ENCODE measurements around the gene DEFB114. TPM values are rescaled to one million over a fixed set of nuclear protein-coding genes. Genes with fewer than 3 reads are reported as not detected.

DEFB114 gene
- total RNA-seq, 1 donor from 2014 or later, result not detected

DNA sequence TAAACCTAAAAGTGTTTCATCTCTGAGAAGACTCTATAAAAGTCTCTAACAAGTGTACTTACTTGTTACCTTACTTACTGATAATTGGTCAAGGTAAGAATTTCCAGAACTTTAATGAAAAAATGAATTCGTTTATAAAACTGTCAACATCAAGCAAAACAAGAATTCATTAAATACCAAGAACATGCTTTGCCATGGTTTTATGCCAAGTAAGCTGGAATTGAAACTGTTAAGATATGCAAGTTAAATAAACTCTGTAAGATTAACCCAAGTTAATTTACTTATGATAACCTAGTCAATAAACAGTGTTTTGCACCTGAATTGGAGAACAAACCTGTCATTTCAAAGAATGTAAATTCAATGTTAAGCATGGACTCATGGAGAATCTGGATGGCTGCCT lies 22.6 kb upstream of the DEFB114 start:
- H3K27ac ChIP-seq, result no peak overlapping the region
- H3K27me3 ChIP-seq, result no peaks in the 10 kb centered on the region
- no peak overlapping the region for H3K4me3 ChIP-seq
- H3K36me3 ChIP-seq, result no peaks in the 10 kb centered on the region
- DNase-seq (no peak), ATAC-seq (no peak)
- TF ChIP-seq, protein P1, sequence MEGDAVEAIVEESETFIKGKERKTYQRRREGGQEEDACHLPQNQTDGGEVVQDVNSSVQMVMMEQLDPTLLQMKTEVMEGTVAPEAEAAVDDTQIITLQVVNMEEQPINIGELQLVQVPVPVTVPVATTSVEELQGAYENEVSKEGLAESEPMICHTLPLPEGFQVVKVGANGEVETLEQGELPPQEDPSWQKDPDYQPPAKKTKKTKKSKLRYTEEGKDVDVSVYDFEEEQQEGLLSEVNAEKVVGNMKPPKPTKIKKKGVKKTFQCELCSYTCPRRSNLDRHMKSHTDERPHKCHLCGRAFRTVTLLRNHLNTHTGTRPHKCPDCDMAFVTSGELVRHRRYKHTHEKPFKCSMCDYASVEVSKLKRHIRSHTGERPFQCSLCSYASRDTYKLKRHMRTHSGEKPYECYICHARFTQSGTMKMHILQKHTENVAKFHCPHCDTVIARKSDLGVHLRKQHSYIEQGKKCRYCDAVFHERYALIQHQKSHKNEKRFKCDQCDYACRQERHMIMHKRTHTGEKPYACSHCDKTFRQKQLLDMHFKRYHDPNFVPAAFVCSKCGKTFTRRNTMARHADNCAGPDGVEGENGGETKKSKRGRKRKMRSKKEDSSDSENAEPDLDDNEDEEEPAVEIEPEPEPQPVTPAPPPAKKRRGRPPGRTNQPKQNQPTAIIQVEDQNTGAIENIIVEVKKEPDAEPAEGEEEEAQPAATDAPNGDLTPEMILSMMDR (IDR thresholded peaks at IDR 0.05), result no peak
- no peaks in the 10 kb centered on the region for H3K4me1 ChIP-seq
- intact Hi-C loops (cut with DNase I), result no loop called here
- H3K9me3 ChIP-seq, result no peaks in the 10 kb centered on the region

- ATAC-seq, result no peak
- intact Hi-C loops (cut with DNase I), result no loop called here
- no peak for DNase-seq
Observed at GRCh38 chr6:49982046-49982445, 18.1 kb upstream of the DEFB114 start.

DNA sequence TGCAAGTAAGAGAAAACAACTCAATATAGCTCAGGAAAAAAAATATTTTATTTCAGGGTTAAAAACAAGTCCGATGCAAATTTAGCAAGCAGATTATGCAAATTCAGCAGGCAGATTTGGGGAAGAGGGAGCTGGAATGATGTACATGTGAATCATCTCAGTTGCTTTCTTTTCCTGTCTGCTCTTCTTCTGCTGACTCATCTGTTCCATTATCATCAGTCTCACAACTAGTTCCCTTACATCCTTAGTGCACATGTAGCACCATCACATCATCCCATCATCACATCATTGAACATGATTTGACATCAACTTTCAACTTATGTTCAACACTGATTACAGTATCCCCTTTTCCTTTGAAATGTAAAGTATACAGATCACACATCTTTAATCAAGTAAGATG lies 16.9 kb upstream of the DEFB114 start:
- DNase-seq (no peak), ATAC-seq (no peak)
- H3K4me3 ChIP-seq, result no peak overlapping the region
- H3K9me3 ChIP-seq, result no peaks in the 10 kb centered on the region
- intact Hi-C loops (cut with DNase I), result no loop called here
- H3K4me1 ChIP-seq, result no peaks in the 10 kb centered on the region
- TF ChIP-seq, protein P1 (IDR thresholded peaks at IDR 0.05), result no peak
- H3K27me3 ChIP-seq, result no peaks in the 10 kb centered on the region
- H3K36me3 ChIP-seq, result no peaks in the 10 kb centered on the region
- no peak overlapping the region for H3K27ac ChIP-seq

More at GRCh38 chr6:49982046-49982445, 18.1 kb upstream of the DEFB114 start:
- no peak overlapping the region for H3K4me3 ChIP-seq
- TF ChIP-seq, protein P1 (IDR thresholded peaks at IDR 0.05), result no peak
- H3K36me3 ChIP-seq, result no peaks in the 10 kb centered on the region
- no peak overlapping the region for H3K27ac ChIP-seq
- H3K9me3 ChIP-seq, result no peaks in the 10 kb centered on the region
- H3K27me3 ChIP-seq, result no peaks in the 10 kb centered on the region
- no peaks in the 10 kb centered on the region for H3K4me1 ChIP-seq

DNA sequence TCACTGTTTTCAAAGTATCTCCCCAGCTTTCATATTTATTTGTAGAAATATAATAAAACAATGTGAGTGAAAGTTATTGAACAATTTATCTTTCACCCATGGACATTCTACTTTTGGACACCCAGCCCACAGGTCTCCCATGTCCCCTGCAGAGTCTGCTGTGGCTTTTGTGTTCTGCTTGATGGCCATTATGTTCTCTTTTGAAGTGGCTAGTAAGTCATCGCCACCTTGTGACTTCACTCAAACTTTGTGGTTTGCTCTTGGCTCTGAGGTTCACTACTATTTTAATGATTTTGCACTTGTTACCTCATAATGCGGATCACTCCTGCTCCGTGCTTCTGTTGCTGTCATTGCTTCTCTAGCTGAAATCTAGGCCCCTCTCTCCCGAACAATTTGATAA lies 15.6 kb upstream of the DEFB114 start:
- no peaks in the 10 kb centered on the region for H3K36me3 ChIP-seq
- H3K27ac ChIP-seq, result no peak overlapping the region
- no peak overlapping the region for H3K4me3 ChIP-seq
- no peaks in the 10 kb centered on the region for H3K9me3 ChIP-seq
- no peak for ATAC-seq
- intact Hi-C loops (cut with DNase I), result no loop called here
- TF ChIP-seq, protein P1 (IDR thresholded peaks at IDR 0.05), result no peak
- H3K4me1 ChIP-seq, result no peaks in the 10 kb centered on the region
- no peak for DNase-seq
- no peaks in the 10 kb centered on the region for H3K27me3 ChIP-seq

DNA sequence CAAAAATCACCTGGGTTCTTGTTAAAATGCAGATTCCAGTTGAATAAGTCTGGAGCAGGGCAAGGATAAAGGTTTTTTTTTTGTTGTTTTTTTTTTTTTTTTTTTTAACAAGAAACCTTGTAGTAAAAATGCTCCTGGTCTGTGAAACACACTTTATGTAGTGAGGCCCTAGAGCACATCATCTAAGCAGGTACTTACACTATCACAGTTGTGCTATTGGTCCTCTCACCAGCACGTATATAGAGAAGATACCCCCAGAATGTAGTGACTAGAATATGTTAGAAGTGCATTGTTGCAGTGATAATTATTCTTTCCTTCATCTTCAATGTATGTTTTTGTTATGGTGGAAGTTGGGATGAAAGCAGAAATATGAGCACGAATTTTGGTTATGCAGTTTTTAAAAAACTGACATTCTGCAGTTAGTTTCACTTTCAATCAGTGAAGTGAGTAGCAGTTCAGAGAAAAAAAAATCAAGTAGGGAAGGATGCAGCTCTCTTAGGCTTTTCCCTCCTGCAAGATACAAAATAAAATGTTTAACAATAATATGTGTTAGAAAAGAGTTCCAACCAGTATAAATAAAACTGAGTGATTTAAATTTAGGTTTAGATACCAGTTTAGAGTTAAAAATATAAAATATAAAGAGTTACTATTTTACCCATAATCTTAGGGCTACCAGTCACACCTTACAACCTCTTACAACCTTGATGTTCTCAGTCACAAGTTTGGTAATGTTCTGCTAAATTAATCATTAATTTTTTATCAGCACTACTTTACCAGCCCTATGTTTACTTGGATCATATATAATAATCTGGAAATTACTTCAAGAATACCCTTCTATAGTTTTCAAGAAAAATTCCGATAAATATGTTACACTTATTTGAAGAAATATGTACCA lies 14.6 kb upstream of the DEFB114 start:
- TF ChIP-seq, protein P1 (IDR thresholded peaks at IDR 0.05), result no peak
- Histone ChIP-seq H3K9me3 (no peaks in the 10 kb centered on the region), H3K4me3 (no peak overlapping the region), H3K27me3 (no peaks in the 10 kb centered on the region), H3K36me3 (no peaks in the 10 kb centered on the region), H3K27ac (no peak overlapping the region), H3K4me1 (no peaks in the 10 kb centered on the region)
- intact Hi-C loops (cut with DNase I), result no loop called here
- no peak for DNase-seq
- no peak for ATAC-seq

Measured in upper lobe of right lung (tissue), 1 donor.